IMR-90 (cell line): ENCODE measurements around the gene KRT34. TPM values are rescaled to one million over a fixed set of nuclear protein-coding genes. Genes with fewer than 3 reads are reported as not detected.

Experiments used
- ATAC-seq: fragments of 200-7000 bp; cut with Tn5 transposase; 2 replicates; pipeline ENCODE4 v1.9.1; 2020; ENCODE audit warnings: low read depth, mild to moderate bottlenecking, moderate library complexity
- BruUV-seq: library from RNA; stranded (reverse); fragments of 400-500 nt; replicated peaks from 2 replicates; lab custom pipeline; 2021; lab: Mats Ljungman, UMichigan
- CTCF ChIA-PET: fragments of 300-600 bp; formaldehyde crosslinking; extraction: SDS; loops from one replicate; lab custom pipeline; 2021; ENCODE audit warnings: antibody characterized with exemption; lab: Yijun Ruan, JAX
- POLR2A ChIA-PET: fragments of 300-600 bp; sonication (Branson Sonifier 250); formaldehyde crosslinking; loops from one replicate; lab custom pipeline; 2022; ENCODE audit warnings: antibody characterized with exemption; ENCODE audit not compliant: unreplicated experiment; lab: Charles Lee
- DNase-seq: peaks from one replicate; pipeline ENCODE4 v3.0.0; 2013
- H2AFZ ChIP-seq: replicated peaks from 2 replicates; pipeline ENCODE3; 2013; ENCODE audit warnings: low read length, mild to moderate bottlenecking; ENCODE audit not compliant: poor library complexity
- H2AK5ac ChIP-seq: 2 replicates; pipeline ENCODE4 v1.6.1; 2013; ENCODE audit warnings: low read depth, low read length, inconsistent platforms
- H2AK9ac ChIP-seq: replicated peaks from 2 replicates; pipeline ENCODE3; 2013; ENCODE audit warnings: mild to moderate bottlenecking, low read depth, low read length, moderate library complexity; ENCODE audit not compliant: poor library complexity
- H2BK120ac ChIP-seq: 2 replicates; pipeline ENCODE4 v1.6.1; 2013; ENCODE audit warnings: low read depth, low read length, inconsistent platforms
- H2BK15ac ChIP-seq: 3 replicates; pipeline ENCODE4 v1.6.1; 2013; ENCODE audit warnings: low read depth, low read length, inconsistent platforms
- H2BK20ac ChIP-seq: 2 replicates; pipeline ENCODE4 v1.6.1; 2013; ENCODE audit warnings: low read depth, mild to moderate bottlenecking, inconsistent platforms, low read length, moderate library complexity
- H2BK5ac ChIP-seq: 2 replicates; pipeline ENCODE4 v1.6.1; 2013; ENCODE audit warnings: mild to moderate bottlenecking, low read depth, low read length, inconsistent platforms; ENCODE audit not compliant: poor library complexity, severe bottlenecking
- H3K14ac ChIP-seq: replicated peaks from 2 replicates; pipeline ENCODE4 v1.6.1; 2013; ENCODE audit warnings: low read depth, low read length, inconsistent platforms
- H3K18ac ChIP-seq: 2 replicates; pipeline ENCODE4 v1.6.1; 2013; ENCODE audit warnings: low read depth, low read length, control low read depth
- H3K23ac ChIP-seq: 2 replicates; pipeline ENCODE4 v1.6.1; 2013; ENCODE audit warnings: low read depth, low read length, inconsistent platforms
- H3K27ac ChIP-seq: 2 replicates; pipeline ENCODE4 v1.5.1; 2013; ENCODE audit warnings: mild to moderate bottlenecking, control low read depth, low read length; ENCODE audit not compliant: insufficient read depth
- H3K27me3 ChIP-seq: 2 replicates; pipeline ENCODE4 v1.6.1; 2013; ENCODE audit warnings: low read length; ENCODE audit not compliant: control insufficient read depth, insufficient read depth
- H3K36me3 ChIP-seq: 2 replicates; pipeline ENCODE4 v1.6.1; 2013; ENCODE audit warnings: low read length, mixed read lengths; ENCODE audit not compliant: control insufficient read depth, insufficient read depth
- H3K4ac ChIP-seq: 2 replicates; pipeline ENCODE4 v1.6.1; 2013; ENCODE audit warnings: low read depth, low read length, inconsistent platforms
- H3K4me1 ChIP-seq: 2 replicates; pipeline ENCODE4 v1.6.1; 2013; ENCODE audit warnings: low read length, mixed read lengths; ENCODE audit not compliant: control insufficient read depth, insufficient read depth
- H3K4me2 ChIP-seq: 2 replicates; pipeline ENCODE4 v1.6.1; 2013; ENCODE audit warnings: low read depth, mild to moderate bottlenecking, control low read depth, low read length, moderate library complexity
- H3K4me3 ChIP-seq: 2 replicates; pipeline ENCODE4 v1.5.1; 2013; ENCODE audit warnings: low read depth, mild to moderate bottlenecking, control low read depth, low read length, moderate library complexity; ENCODE audit not compliant: insufficient read depth
- H3K56ac ChIP-seq: 2 replicates; pipeline ENCODE4 v1.6.1; 2013; ENCODE audit warnings: low read length, inconsistent platforms; ENCODE audit not compliant: insufficient read depth; ENCODE audit errors: extremely low read depth
- H3K79me1 ChIP-seq, 2 experiments: 2 replicates each; pipeline ENCODE4 v1.6.1; 2013; ENCODE audit warnings: low read length in 2 of 2, inconsistent platforms in 1 of 2, low read depth in 1 of 2
- H3K9ac ChIP-seq: 2 replicates; pipeline ENCODE4 v1.6.1; 2013; ENCODE audit warnings: low read depth, low read length, control low read depth
- H3K9me1 ChIP-seq: 2 replicates; pipeline ENCODE4 v1.6.1; 2013; ENCODE audit warnings: low read length, inconsistent platforms; ENCODE audit not compliant: insufficient read depth
- H3K9me3 ChIP-seq: 2 replicates; pipeline ENCODE4 v1.6.1; 2013; ENCODE audit warnings: low read length; ENCODE audit not compliant: control insufficient read depth, insufficient read depth
- H4K20me1 ChIP-seq: 2 replicates; pipeline ENCODE4 v1.6.1; 2013; ENCODE audit warnings: low read length, inconsistent platforms; ENCODE audit not compliant: insufficient read depth
- H4K5ac ChIP-seq: 2 replicates; pipeline ENCODE4 v1.6.1; 2013; ENCODE audit warnings: mild to moderate bottlenecking, low read depth, low read length, control low read depth
- H4K8ac ChIP-seq, 2 experiments: 2 replicates each; pipeline ENCODE4 v1.6.1; 2013; ENCODE audit warnings: low read depth in 2 of 2, low read length in 2 of 2, control low read depth in 1 of 2, inconsistent platforms in 1 of 2
- H4K91ac ChIP-seq: 2 replicates; pipeline ENCODE4 v1.6.1; 2013; ENCODE audit warnings: low read depth, low read length, inconsistent platforms; ENCODE audit not compliant: insufficient read depth
- BHLHE40 ChIP-seq: fragments of 150-350 bp; IDR thresholded peaks from 2 replicates; pipeline ENCODE4 v1.6.1; 2016; ENCODE audit warnings: mild to moderate bottlenecking, low read depth, low read length
- CEBPB ChIP-seq: IDR thresholded peaks from 2 replicates; pipeline ENCODE4 v1.6.1; 2012; ENCODE audit warnings: low read depth, low read length, improper control_type of control experiment
- CHD1 ChIP-seq: IDR thresholded peaks from 2 replicates; pipeline ENCODE4 v1.6.1; 2012; ENCODE audit warnings: low read depth, low read length, improper control_type of control experiment
- FOS ChIP-seq: fragments of 150-350 bp; IDR thresholded peaks from 2 replicates; pipeline ENCODE4 v1.6.1; 2016; ENCODE audit warnings: low read depth, low read length
- MAFK ChIP-seq: IDR thresholded peaks from 2 replicates; pipeline ENCODE4 v1.6.1; 2012; ENCODE audit warnings: low read depth, low read length, improper control_type of control experiment
- MAZ ChIP-seq: IDR thresholded peaks from 2 replicates; pipeline ENCODE4 v1.6.1; 2012; ENCODE audit warnings: low read depth, mild to moderate bottlenecking, low read length, improper control_type of control experiment, moderate library complexity, borderline replicate concordance
- MXI1 ChIP-seq: IDR thresholded peaks from 2 replicates; pipeline ENCODE4 v1.6.1; 2012; ENCODE audit warnings: low read depth, mild to moderate bottlenecking, low read length, moderate library complexity, borderline replicate concordance
- NFE2L2 ChIP-seq: fragments of 150-350 bp; IDR thresholded peaks from 2 replicates; pipeline ENCODE4 v1.6.1; 2016; ENCODE audit warnings: low read depth, mild to moderate bottlenecking, low read length
- RAD21 ChIP-seq: IDR thresholded peaks from 2 replicates; pipeline ENCODE4 v1.6.1; 2012; ENCODE audit warnings: low read length, improper control_type of control experiment
- RCOR1 ChIP-seq: IDR thresholded peaks from 2 replicates; pipeline ENCODE4 v1.6.1; 2012; ENCODE audit warnings: mild to moderate bottlenecking, low read length, improper control_type of control experiment; ENCODE audit not compliant: insufficient replicate concordance
- RFX5 ChIP-seq: IDR thresholded peaks from 2 replicates; pipeline ENCODE4 v1.8.0; 2012; ENCODE audit warnings: low read depth, mild to moderate bottlenecking, low read length, moderate library complexity
- WGBS, 2 experiments: methylation state at CpG; one replicate each; pipeline versions ENCODE4 v1.1.5 to v1.1.7; 2013; ENCODE audit warnings: missing lambda C conversion rate in 2 of 2; ENCODE audit not compliant: insufficient read length in 1 of 2; ENCODE audit errors: extremely low coverage in 2 of 2; 5-methylcytosine and 5-hydroxymethylcytosine counted together
- dilution Hi-C: fragments of 300-500 bp; cut with HindIII; formaldehyde crosslinking; loops from one replicate; pipeline ENCODE4 v1.14.3; 2018; ENCODE audit warnings: low sequenced_read_pairs; ENCODE audit not compliant: unreplicated experiment
- in situ Hi-C: fragments of 300-500 bp; cut with MboI; formaldehyde crosslinking; loops from 3 replicates; pipeline ENCODE4 v1.14.3; 2019; ENCODE audit warnings: low sequenced_read_pairs, inconsistent platforms, mixed read lengths
- intact Hi-C: fragments of 100-400 bp; cut with micrococcal nuclease; formaldehyde crosslinking; loops from 2 replicates; pipeline ENCODE4 v1.10.0; 2022
- polyA plus RNA-seq, 3 experiments: library from polyadenylated mRNA; depleted of rRNA; stranded (reverse); fragments of >200 nt; gene quantifications; 2 replicates each; pipeline ENCODE4 v1.2.3, GENCODE V29; 2012; ENCODE audit warnings: low replicate concordance in 1 of 3
- total RNA-seq: library from RNA; depleted of rRNA; stranded (reverse); fragments of >200 nt; gene quantifications from 2 replicates; pipeline ENCODE4 v1.2.3, GENCODE V29; 2012
- TF ChIP-seq, protein P1 (sequence below): fragments of 150-350 bp; IDR thresholded peaks from 2 replicates; pipeline ENCODE4 v1.6.1; 2017; ENCODE audit warnings: mild to moderate bottlenecking, antibody characterized with exemption, low read length, low read depth
- TF ChIP-seq, protein P2 (sequence below): conservative IDR thresholded peaks from 2 replicates; pipeline ENCODE4 v1.5.1; 2012; ENCODE audit warnings: mild to moderate bottlenecking, low read depth, low read length, improper control_type of control experiment
- TF ChIP-seq, protein P3 (sequence below): fragments of 150-350 bp; IDR thresholded peaks from 2 replicates; pipeline ENCODE4 v1.6.1; 2016; ENCODE audit warnings: low read depth, mild to moderate bottlenecking, low read length, moderate library complexity, borderline replicate concordance

The KRT34 gene
- total and polyA plus RNA-seq, 2 of the 4 experiments (the other 2 are of a cell fraction) = 3.4 to 3.6 TPM

DNA sequence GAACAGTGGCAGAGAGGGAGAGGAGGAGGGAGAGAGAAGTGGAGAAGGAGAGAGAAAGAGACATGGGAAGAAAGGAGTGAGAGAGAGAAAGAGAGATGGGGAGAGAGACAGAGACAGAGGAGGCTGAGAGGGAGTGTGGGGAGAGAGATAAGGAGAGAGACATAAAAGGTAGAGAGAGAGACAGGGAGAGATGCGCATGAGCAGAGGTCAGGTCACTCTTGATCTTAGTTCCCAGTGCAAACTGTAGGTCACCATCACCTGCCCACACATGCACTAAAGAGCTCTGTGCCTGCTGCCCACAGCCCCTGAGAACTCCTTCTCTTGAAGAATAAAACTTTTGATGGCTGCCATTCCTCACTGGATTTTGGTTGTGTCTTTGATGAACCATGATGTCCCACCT lies 46.4 kb downstream of the KRT34 start:
- H3K4me3 ChIP-seq = no peak overlapping the region
- no peak overlapping the region for H2BK120ac ChIP-seq
- H3K79me1 ChIP-seq = no peaks in the 10 kb centered on the region
- no peak overlapping the region for H3K14ac ChIP-seq
- H3K36me3 ChIP-seq = no peaks in the 10 kb centered on the region
- ATAC-seq (no peak), DNase-seq (no peak)
- H3K9me3 ChIP-seq = no peaks in the 10 kb centered on the region
- H4K91ac ChIP-seq = no peak overlapping the region
- ChIA-PET CTCF (no interaction called here), POLR2A (no interaction called here)
- in situ Hi-C loops = no loop called here
- no peak overlapping the region for H4K8ac ChIP-seq
- dilution Hi-C loops = no loop called here
- intact Hi-C loops = no loop called here
- TF ChIP-seq CHD1 (no peak), NFE2L2 (no peak), RCOR1 (no peak), CEBPB (no peak), MXI1 (no peak), MAZ (no peak), BHLHE40 (no peak), RAD21 (no peak), RFX5 (no peak), MAFK (no peak), FOS (no peak)
- TF ChIP-seq, protein P1, sequence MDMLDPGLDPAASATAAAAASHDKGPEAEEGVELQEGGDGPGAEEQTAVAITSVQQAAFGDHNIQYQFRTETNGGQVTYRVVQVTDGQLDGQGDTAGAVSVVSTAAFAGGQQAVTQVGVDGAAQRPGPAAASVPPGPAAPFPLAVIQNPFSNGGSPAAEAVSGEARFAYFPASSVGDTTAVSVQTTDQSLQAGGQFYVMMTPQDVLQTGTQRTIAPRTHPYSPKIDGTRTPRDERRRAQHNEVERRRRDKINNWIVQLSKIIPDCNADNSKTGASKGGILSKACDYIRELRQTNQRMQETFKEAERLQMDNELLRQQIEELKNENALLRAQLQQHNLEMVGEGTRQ = no peak
- TF ChIP-seq, protein P2, sequence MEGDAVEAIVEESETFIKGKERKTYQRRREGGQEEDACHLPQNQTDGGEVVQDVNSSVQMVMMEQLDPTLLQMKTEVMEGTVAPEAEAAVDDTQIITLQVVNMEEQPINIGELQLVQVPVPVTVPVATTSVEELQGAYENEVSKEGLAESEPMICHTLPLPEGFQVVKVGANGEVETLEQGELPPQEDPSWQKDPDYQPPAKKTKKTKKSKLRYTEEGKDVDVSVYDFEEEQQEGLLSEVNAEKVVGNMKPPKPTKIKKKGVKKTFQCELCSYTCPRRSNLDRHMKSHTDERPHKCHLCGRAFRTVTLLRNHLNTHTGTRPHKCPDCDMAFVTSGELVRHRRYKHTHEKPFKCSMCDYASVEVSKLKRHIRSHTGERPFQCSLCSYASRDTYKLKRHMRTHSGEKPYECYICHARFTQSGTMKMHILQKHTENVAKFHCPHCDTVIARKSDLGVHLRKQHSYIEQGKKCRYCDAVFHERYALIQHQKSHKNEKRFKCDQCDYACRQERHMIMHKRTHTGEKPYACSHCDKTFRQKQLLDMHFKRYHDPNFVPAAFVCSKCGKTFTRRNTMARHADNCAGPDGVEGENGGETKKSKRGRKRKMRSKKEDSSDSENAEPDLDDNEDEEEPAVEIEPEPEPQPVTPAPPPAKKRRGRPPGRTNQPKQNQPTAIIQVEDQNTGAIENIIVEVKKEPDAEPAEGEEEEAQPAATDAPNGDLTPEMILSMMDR = no peak
- TF ChIP-seq, protein P3, sequence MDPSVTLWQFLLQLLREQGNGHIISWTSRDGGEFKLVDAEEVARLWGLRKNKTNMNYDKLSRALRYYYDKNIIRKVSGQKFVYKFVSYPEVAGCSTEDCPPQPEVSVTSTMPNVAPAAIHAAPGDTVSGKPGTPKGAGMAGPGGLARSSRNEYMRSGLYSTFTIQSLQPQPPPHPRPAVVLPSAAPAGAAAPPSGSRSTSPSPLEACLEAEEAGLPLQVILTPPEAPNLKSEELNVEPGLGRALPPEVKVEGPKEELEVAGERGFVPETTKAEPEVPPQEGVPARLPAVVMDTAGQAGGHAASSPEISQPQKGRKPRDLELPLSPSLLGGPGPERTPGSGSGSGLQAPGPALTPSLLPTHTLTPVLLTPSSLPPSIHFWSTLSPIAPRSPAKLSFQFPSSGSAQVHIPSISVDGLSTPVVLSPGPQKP = no peak
- no peak overlapping the region; the same call in 1 of the 2 replicates for H2AK5ac ChIP-seq
- H4K5ac ChIP-seq = no peak overlapping the region
- H3K4me2 ChIP-seq = no peak overlapping the region
- WGBS, 2 experiments = no CpG with 5 or more reads among the region's 1 CpG
- no peaks in the 10 kb centered on the region for H4K20me1 ChIP-seq
- no peak overlapping the region for H3K18ac ChIP-seq
- BruUV-seq = no TSS peak
- H3K9ac ChIP-seq = no peak overlapping the region
- no peak overlapping the region for H3K56ac ChIP-seq
- H3K27me3 ChIP-seq = peaks cover 3% of the 10 kb centered on the region
- no peak overlapping the region for H3K23ac ChIP-seq
- H3K4me1 ChIP-seq = peaks cover 6% of the 10 kb centered on the region
- H2AK9ac ChIP-seq = no peak overlapping the region
- no peak overlapping the region for H2BK20ac ChIP-seq
- H2BK5ac ChIP-seq = no peak overlapping the region
- no peaks in the 10 kb centered on the region for H3K9me1 ChIP-seq
- no peak overlapping the region for H2AFZ ChIP-seq
- H2BK15ac ChIP-seq = no peak overlapping the region
- H3K27ac ChIP-seq = no peak overlapping the region
- H3K4ac ChIP-seq = no peak overlapping the region; the same call in 1 of the 2 replicates
